Dermis lymphatic vessel endothelial cell (primary cell): ENCODE measurements around the gene EPB41. TPM values are rescaled to one million over a fixed set of nuclear protein-coding genes. Genes with fewer than 3 reads are reported as not detected.

Experiments used
- total RNA-seq: library from RNA; depleted of rRNA; stranded (reverse); fragments of >200 nt; gene quantifications from 2 replicates; pipeline ENCODE4 v1.2.1, GENCODE V29; 2014

Gene EPB41
- total RNA-seq, result 29.6 and 32.5 TPM in 2 replicates

DNA sequence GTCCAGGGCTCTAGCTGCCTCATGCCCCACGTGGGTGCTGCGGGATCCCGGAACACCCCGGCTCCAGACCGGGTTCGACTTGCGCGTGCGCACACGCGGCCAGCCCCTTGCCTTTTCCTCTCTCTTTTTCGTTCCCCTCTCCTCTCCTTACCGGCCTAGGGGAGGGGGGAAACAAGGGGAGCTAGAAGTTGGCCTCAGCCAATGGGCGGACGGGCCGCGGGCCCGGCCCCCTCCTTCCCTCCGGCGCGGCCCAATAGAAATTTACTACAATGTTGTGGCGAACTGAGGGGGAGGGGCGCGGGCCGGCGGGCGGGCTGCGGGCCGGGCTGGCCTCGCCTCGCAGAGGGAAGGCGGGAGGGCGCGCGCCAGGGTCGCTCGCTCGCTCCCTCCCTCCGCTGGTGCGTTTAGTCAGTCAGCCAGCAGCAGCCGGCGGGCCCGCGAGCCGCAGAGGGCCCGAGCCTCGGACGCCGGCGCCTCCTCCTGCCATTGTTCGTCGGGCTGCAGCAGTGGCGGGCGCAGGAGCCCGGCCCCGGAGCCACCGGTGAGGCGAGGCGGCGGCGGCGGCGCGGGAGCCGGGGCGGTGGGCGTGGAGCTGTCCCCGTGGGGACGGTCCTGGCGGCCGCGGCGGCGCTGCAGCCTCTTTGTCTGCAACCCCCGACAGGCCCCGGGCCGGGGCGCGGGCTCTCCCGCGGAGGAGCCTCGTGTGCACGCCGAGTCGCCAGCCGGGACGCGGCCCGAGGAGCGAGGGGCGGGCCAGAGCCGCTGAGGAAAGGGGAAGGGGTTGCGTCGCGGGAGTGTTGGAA, at the start of gene EPB41:
TSS of gene EPB41 (plus strand) at position 342 of the 803 bp plus-strand sequence. CDS start 72,869 bp downstream, outside the sequence.

DNA sequence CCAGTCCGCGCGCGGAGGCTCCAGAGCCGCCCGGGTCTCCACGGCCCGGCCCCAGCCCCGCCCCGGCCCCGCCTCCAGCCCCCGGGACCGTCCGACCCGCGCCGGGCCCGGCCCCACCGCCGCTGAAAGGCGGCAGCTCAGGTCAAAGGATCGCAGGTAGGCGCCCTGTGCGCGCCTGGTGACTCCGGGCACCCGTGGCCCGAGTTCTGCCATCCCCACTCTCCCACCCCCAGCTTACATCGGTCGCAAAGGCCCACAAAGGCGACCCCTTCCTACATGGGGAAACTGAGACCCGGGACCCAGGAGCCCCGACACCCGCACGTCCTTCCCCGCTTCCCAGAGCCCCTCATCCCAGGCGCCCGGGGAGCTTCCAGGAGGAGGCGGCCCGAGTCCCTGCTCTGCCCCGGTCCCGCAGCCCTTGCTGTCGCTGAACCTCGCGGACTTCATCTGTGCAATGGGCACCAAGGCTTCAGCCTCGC, 209.6 kb downstream of the EPB41 start, which contains the start of gene TMEM200B:
TSS of gene TMEM200B (minus strand) at position 17 of the 479 bp plus-strand sequence. CDS start 2,075 bp downstream, outside the sequence.

Other genes with a start within 250 kb of the EPB41 start
- gene GMEB1, start 245.8 kb upstream of the EPB41 start, total RNA-seq, result 6.5 and 8.0 TPM in 2 replicates
- gene YTHDF2, start 177.6 kb upstream of the EPB41 start, total RNA-seq, result 71.0 and 80.8 TPM in 2 replicates
- gene OPRD1, start 102.4 kb upstream of the EPB41 start, total RNA-seq, result under 0.01 TPM in 1 of 2 replicates, not detected in the other
- 0.26 and 0.33 TPM in 2 replicates for gene TMEM200B, start 209.3 kb downstream of the EPB41 start, total RNA-seq